IPS-15b (cell line): ENCODE data around the gene NOL9.
"Not testable (repeated sequence)": the region's sequence is repeated elsewhere in the genome, so short reads cannot be mapped to it uniquely, and the experiment has no call there.

Experiments
- H3K27me3 ChIP-seq: one replicate; pipeline ENCODE4 v1.6.1; 2013; ENCODE audit warnings: low read length; ENCODE audit not compliant: control insufficient read depth, insufficient read depth
- H3K36me3 ChIP-seq: one replicate; pipeline ENCODE4 v1.6.1; 2013; ENCODE audit warnings: low read length; ENCODE audit not compliant: control insufficient read depth, insufficient read depth
- H3K4me1 ChIP-seq: one replicate; pipeline ENCODE4 v1.6.1; 2013; ENCODE audit warnings: mild to moderate bottlenecking, low read length; ENCODE audit not compliant: control insufficient read depth, insufficient read depth
- H3K4me3 ChIP-seq: one replicate; pipeline ENCODE4 v1.5.1; 2013; ENCODE audit warnings: low read depth, low read length
- H3K9ac ChIP-seq: one replicate; pipeline ENCODE4 v1.6.1; 2013; ENCODE audit warnings: low read depth, mild to moderate bottlenecking, low read length
- H3K9me3 ChIP-seq: one replicate; pipeline ENCODE4 v1.6.1; 2013; ENCODE audit warnings: mild to moderate bottlenecking, low read length; ENCODE audit not compliant: control insufficient read depth, insufficient read depth

Gene NOL9

GRCh38 chr1:6578624-6579373 is 24.5 kb upstream of the NOL9 start:
- no peaks in the 10 kb centered on the region for H3K9me3 ChIP-seq
- H3K9ac ChIP-seq: no peak overlapping the region
- no peaks in the 10 kb centered on the region for H3K27me3 ChIP-seq
- no peaks in the 10 kb centered on the region for H3K36me3 ChIP-seq
- peaks cover 6% of the 10 kb centered on the region for H3K4me1 ChIP-seq
- H3K4me3 ChIP-seq: peak overlapping the region; percentile 72

- Histone ChIP-seq H3K9ac (no peak overlapping the region), H3K36me3 (no peaks in the 10 kb centered on the region), H3K4me3 (no peak overlapping the region), H3K27me3 (no peaks in the 10 kb centered on the region), H3K9me3 (no peaks in the 10 kb centered on the region), H3K4me1 (peaks cover 6% of the 10 kb centered on the region)
Observed at GRCh38 chr1:6577831-6578525, 23.7 kb upstream of the NOL9 start.

GRCh38 chr1:6574818-6575217 is 20.5 kb upstream of the NOL9 start:
- Histone ChIP-seq H3K4me1 (peaks cover 6% of the 10 kb centered on the region), H3K4me3 (no peak overlapping the region), H3K36me3 (no peaks in the 10 kb centered on the region), H3K9ac (no peak overlapping the region), H3K27me3 (peaks cover 5% of the 10 kb centered on the region), H3K9me3 (no peaks in the 10 kb centered on the region)

GRCh38 chr1:6574025-6574620 is 19.8 kb upstream of the NOL9 start:
- H3K9me3 ChIP-seq: no peaks in the 10 kb centered on the region

GRCh38 chr1:6572653-6573383 is 18.5 kb upstream of the NOL9 start:
- no peaks in the 10 kb centered on the region for H3K36me3 ChIP-seq

More at GRCh38 chr1:6574025-6574620, 19.8 kb upstream of the NOL9 start:
- Histone ChIP-seq H3K4me3 (no peak overlapping the region), H3K36me3 (no peaks in the 10 kb centered on the region), H3K27me3 (peaks cover 5% of the 10 kb centered on the region), H3K9ac (no peak overlapping the region), H3K4me1 (peaks cover 2% of the 10 kb centered on the region)

GRCh38 chr1:6570987-6571386 is 16.7 kb upstream of the NOL9 start:
- Histone ChIP-seq H3K9ac (no peak overlapping the region), H3K4me1 (peaks cover 2% of the 10 kb centered on the region), H3K36me3 (no peaks in the 10 kb centered on the region), H3K9me3 (no peaks in the 10 kb centered on the region), H3K4me3 (no peak overlapping the region), H3K27me3 (peaks cover 5% of the 10 kb centered on the region)

More at GRCh38 chr1:6572653-6573383, 18.5 kb upstream of the NOL9 start:
- no peak overlapping the region for H3K4me3 ChIP-seq
- H3K9me3 ChIP-seq: no peaks in the 10 kb centered on the region
- H3K4me1 ChIP-seq: peaks cover 2% of the 10 kb centered on the region
- H3K9ac ChIP-seq: peak overlapping the region; percentile 24
- H3K27me3 ChIP-seq: peaks cover 5% of the 10 kb centered on the region

- peaks cover 8% of the 10 kb centered on the region for H3K27me3 ChIP-seq
- no peak overlapping the region for H3K9ac ChIP-seq
- no peak overlapping the region for H3K4me3 ChIP-seq
- no peaks in the 10 kb centered on the region for H3K36me3 ChIP-seq
- H3K4me1 ChIP-seq: peaks cover 2% of the 10 kb centered on the region
- H3K9me3 ChIP-seq: no peaks in the 10 kb centered on the region
Observed at GRCh38 chr1:6570100-6570499, 15.8 kb upstream of the NOL9 start.

- H3K36me3 ChIP-seq: no peaks in the 10 kb centered on the region
- H3K4me1 ChIP-seq: no peaks in the 10 kb centered on the region
- no peak overlapping the region for H3K4me3 ChIP-seq
- H3K9me3 ChIP-seq: no peaks in the 10 kb centered on the region
- H3K27me3 ChIP-seq: peaks cover 13% of the 10 kb centered on the region
- H3K9ac ChIP-seq: no peak overlapping the region
Observed at GRCh38 chr1:6569033-6569432, 14.7 kb upstream of the NOL9 start.

- Histone ChIP-seq H3K27me3 (peaks cover 9% of the 10 kb centered on the region), H3K4me3 (no peak overlapping the region), H3K36me3 (no peaks in the 10 kb centered on the region), H3K9me3 (no peaks in the 10 kb centered on the region), H3K4me1 (no peaks in the 10 kb centered on the region), H3K9ac (no peak overlapping the region)
Observed at GRCh38 chr1:6560267-6560666, 6.0 kb upstream of the NOL9 start.

GRCh38 chr1:6559161-6559560 is 4.8 kb upstream of the NOL9 start:
- not testable (repeated sequence) for H3K4me1 ChIP-seq, H3K36me3 ChIP-seq, H3K4me3 ChIP-seq, H3K27me3 ChIP-seq, H3K9me3 ChIP-seq, H3K9ac ChIP-seq

GRCh38 chr1:6557597-6557996 is 3.3 kb upstream of the NOL9 start:
- Histone ChIP-seq H3K4me3 (no peak overlapping the region), H3K27me3 (no peaks in the 10 kb centered on the region), H3K9me3 (no peaks in the 10 kb centered on the region), H3K9ac (no peak overlapping the region), H3K36me3 (no peaks in the 10 kb centered on the region), H3K4me1 (peaks cover 6% of the 10 kb centered on the region)
